ENCODE results near the gene HK1.

- TF ChIP-seq CTCF (IDR thresholded peaks at IDR 0.05; ENCODE audit: poor library complexity) = no peak
- no peak for TF ChIP-seq EZH2phosphoT487 (IDR thresholded peaks at IDR 0.05; ENCODE audit: low read depth, severe bottlenecking, unreplicated experiment)
Measured at GRCh38 chr10:69241575-69241974, 36.7 kb upstream of the HK1 start.

All from hepatocyte (in vitro differentiated cells).